Skeletal muscle cell (primary cell): Measurements from ENCODE around the gene NFATC4.
"Not testable (repeated sequence)": the region's sequence is repeated elsewhere in the genome, so short reads cannot be mapped to it uniquely, and the experiment has no call there.

Source experiments
- DNase-seq: peaks from one replicate; pipeline ENCODE4 v3.0.0-alpha.2; 2010; ENCODE audit warnings: low read depth
- H3K4me3 ChIP-seq: 2 replicates; pipeline ENCODE4 v1.5.1; 2011; ENCODE audit warnings: low read depth, mild to moderate bottlenecking, control low read depth, low read length, moderate library complexity

The NFATC4 gene

DNA sequence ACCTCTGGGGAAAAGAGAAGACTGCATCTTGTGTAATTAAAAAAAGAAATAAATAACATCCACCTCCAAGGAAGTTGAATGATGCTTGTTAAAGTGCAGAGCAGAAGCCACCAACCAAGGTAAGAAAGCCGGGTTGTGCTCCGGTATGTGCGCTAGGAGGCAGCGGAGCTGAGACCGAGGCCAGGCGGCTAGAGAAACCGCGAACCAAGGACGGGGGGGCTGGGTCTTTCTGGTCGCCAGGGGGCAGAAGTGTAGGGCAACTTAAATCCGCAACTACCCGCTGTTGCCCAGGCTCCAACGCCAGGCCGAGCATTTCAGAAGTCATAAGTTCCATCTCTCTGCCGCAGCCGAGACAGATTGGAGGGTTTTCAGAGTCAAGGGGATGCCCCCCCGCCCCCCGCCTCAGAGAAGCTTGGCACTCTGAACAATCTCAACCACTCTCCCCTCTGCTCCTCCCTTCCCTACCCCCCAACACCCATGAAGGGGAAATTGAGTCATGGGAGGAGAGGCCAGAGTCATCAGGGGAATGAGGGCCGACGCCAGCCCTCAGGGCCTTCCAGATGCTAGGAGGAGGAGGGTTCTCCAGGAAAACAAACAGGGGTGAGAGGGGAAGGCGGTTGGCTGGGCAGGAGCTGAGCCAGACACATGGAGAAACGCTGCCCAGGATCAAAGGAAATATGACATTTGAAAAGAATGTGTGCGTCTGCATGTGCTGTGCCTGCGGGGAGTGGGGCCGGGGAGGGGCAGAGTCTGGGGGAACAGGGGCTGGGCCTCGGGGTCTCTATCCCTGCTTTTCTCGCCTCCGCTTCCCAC lies 2.2 kb upstream of the NFATC4 start:
- DNase-seq = peak; percentile 75
- peak overlapping the region; percentile 44 for H3K4me3 ChIP-seq

DNA sequence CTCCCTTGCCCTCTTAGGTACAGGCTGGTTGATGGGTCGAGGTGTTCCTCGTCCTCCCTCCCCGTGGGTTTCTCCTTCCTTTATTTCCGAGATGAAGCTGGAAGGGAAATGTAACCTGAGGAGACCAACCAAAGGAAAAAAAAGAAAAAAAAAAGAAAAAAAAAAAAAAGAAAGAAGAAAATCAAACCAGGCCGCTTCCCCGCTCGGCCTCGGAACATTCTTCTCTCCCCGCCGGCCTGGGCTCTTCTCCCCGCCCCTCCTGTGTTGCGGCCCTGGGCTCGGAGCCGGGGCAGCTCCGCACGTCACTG lies 1.6 kb upstream of the NFATC4 start:
- DNase-seq = no peak
- peak overlapping the region; percentile 44 for H3K4me3 ChIP-seq

DNA sequence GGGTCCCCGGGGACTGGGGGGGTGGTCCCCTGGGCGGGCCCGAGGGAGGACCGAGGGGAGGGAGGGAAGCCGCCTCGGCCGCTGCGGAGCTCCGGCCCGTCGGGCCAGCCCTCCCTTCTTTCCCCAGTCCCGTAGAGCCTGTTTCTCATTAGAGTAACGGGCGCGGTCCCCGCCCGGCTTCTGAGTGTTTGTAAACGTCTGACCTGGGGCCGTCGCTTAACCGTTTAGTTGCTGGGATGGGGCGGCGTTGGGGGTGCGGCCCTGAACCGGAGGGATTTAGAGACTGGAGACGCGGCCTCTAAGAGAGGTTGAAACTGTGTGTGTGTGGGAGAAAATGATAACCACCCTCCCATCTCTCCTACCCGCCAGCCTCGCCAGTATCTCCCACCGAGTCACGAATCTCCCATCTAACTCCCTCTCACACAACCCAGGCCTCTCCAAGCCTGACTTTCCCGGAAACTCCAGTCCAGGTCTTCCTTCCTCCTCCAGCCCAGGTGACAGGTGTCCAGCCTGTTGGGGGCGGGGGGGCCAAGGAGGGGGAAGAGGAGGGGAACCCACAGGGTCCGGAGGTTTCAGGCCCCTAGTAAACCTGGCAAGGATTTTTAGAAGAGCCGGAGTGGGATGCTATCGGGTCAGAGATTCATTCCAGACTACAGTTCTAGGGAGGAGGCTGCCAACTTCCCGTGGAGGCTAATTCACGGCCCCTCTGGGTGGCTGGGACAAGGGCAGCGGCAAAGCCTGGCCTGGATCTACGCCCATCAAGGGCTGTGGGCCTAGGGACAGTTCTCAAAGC lies 1.1 kb upstream of the NFATC4 start:
- DNase-seq = peak; percentile 94
- H3K4me3 ChIP-seq = peak overlapping the region; percentile 44

DNA sequence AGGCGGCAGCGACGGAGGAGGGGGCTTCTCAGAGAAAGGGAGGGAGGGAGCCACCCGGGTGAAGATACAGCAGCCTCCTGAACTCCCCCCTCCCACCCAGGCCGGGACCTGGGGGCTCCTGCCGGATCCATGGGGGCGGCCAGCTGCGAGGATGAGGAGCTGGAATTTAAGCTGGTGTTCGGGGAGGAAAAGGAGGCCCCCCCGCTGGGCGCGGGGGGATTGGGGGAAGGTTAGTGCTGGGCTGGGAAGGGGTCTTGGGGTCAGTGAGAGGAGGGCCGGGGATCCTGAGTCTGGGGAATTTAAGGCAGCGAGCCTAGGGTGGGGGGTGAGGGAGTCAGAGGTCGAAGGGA lies 203 bp downstream of the NFATC4 start:
- peak overlapping the region; percentile 85 for H3K4me3 ChIP-seq

DNA sequence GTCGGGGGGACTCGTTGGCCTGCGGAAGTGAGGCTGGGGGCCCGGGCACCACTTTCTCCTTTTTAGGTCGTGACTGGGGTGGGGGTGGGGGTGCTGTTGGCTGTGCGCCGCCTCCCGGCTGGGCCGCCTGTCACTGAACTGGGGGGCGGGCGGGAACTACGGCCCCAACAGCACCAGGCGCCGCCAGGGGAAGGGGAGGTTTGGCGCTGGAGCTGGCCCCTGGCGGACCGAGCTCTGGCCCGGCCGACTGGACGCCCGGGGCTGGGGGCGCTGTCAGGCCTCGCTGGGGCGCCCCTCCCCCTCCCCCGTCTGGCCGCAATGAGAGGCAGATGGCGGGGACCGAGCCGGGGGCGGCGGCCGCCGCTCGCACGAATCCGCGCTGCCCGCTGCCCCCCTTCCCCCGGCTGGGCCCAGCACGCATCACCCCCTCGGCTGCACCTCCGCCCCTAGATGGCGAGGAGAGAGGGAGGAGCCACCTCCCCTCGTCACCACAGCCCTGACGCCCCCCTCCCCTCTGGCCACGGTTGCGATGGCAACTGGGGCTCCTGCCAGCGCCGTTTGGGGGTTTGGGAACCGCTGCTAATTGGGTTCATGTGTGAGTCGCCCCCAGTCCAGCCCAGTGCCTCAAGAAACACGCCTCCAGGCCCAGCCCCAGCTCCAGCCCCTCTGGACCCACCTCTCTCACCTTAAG lies 723 bp downstream of the NFATC4 start:
- peak overlapping the region; percentile 85 for H3K4me3 ChIP-seq
- no peak for DNase-seq

More for the DNA sequence above, 203 bp downstream of the NFATC4 start:
- no peak for DNase-seq

DNA sequence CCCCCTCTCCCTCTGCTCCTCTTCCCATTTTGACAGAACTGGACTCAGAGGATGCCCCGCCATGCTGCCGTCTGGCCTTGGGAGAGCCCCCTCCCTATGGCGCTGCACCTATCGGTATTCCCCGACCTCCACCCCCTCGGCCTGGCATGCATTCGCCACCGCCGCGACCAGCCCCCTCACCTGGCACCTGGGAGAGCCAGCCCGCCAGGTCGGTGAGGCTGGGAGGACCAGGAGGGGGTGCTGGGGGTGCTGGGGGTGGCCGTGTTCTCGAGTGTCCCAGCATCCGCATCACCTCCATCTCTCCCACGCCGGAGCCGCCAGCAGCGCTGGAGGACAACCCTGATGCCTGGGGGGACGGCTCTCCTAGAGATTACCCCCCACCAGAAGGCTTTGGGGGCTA lies 1.5 kb downstream of the NFATC4 start:
- H3K4me3 ChIP-seq = peak overlapping the region; percentile 85
- no peak for DNase-seq

DNA sequence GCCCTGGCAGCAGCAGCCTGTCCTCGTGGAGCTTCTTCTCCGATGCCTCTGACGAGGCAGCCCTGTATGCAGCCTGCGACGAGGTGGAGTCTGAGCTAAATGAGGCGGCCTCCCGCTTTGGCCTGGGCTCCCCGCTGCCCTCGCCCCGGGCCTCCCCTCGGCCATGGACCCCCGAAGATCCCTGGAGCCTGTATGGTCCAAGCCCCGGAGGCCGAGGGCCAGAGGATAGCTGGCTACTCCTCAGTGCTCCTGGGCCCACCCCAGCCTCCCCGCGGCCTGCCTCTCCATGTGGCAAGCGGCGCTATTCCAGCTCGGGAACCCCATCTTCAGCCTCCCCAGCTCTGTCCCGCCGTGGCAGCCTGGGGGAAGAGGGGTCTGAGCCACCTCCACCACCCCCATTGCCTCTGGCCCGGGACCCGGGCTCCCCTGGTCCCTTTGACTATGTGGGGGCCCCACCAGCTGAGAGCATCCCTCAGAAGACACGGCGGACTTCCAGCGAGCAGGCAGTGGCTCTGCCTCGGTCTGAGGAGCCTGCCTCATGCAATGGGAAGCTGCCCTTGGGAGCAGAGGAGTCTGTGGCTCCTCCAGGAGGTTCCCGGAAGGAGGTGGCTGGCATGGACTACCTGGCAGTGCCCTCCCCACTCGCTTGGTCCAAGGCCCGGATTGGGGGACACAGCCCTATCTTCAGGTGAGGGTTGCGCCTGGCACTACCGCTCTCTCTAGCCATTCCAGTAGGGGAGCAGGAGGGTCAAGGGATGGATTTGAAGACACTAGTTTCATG lies 2.1 kb downstream of the NFATC4 start:
- H3K4me3 ChIP-seq = peak overlapping the region; percentile 85

DNA sequence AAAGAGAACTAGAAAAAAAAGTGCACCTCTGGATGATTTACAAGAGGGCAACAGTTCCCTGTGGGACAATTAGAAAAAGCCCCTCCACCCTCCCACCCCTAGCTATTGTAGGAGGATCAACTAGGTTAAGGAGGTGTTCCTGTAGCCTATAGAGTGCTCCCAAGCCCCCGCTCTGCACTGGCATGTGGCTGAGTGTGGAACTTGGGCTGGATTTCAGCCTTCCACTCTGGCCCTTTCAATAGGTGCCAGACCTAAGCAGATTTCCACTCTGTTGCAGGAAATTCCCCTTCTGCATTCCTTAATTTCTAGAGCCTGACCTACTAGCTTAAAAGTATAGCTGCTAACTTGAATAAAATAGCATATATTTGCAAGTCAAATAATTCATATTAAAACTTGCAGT lies 2.8 kb downstream of the NFATC4 start:
- DNase-seq = no peak
- no peak overlapping the region for H3K4me3 ChIP-seq

More for the DNA sequence above, 2.1 kb downstream of the NFATC4 start:
- no peak for DNase-seq

DNA sequence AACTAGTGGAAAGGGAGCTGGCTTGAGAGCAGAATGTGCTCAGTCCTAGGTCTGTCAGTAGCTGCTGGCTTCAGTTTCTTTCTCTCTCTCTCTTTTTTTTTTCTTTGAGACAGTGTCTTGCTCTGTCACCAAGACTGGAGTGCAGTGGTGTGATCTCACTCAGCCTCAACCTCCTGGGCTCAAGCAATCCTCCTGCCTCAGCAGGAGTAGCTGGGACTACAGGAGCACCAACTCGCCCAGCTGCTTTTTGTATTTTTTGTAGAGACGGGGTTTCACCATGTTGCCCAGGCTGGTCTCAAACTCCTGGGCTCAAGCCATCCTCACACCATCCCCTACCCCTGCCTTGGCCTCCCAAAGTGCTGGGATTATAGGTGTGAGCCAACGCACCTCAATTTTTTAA lies 3.6 kb downstream of the NFATC4 start:
- not testable (repeated sequence) for H3K4me3 ChIP-seq, DNase-seq

DNA sequence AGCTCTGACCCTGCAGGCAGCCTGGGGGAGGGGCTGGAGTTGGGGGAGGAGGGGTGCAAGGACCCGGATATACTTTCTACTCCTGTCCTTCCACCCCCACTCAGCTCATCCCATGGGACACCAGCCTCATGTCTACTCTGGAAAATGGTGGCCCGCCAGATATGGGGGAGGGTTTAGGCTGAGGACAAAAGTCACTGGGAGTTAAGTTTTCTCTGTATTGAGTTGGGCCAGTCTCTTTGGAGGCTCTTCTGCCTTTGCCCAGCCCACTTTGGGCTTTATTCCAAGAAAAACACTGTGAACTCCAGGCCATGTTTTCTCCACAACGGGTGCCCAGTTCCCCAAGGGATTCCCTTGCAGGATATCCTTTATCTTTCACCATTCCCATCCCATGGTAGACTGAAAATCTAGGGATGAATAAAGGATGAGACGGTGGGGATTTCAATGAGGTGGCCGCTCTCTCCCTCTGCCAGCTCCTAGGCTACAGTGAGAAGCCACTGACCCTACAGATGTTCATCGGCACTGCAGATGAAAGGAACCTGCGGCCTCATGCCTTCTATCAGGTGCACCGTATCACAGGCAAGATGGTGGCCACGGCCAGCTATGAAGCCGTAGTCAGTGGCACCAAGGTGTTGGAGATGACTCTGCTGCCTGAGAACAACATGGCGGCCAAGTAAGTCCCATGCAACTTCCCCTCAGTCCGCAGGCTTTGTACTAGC lies 4.9 kb downstream of the NFATC4 start:
- no peak overlapping the region for H3K4me3 ChIP-seq
- no peak for DNase-seq

DNA sequence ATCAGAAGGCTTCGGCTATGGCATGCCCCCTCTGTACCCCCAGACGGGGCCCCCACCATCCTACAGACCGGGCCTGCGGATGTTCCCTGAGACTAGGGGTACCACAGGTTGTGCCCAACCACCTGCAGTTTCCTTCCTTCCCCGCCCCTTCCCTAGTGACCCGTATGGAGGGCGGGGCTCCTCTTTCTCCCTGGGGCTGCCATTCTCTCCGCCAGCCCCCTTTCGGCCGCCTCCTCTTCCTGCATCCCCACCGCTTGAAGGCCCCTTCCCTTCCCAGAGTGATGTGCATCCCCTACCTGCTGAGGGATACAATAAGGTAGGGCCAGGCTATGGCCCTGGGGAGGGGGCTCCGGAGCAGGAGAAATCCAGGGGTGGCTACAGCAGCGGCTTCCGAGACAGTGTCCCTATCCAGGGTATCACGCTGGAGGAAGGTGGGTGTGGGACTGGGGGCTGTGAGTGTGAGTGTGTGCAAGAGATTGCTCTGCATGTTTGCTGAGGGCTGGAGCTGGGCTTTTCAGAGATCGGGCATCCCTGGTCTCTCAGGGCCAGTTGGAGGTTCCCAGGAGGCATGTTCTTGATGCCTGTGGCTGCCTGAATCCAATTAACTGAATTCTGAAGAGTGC lies 8.6 kb downstream of the NFATC4 start:
- H3K4me3 ChIP-seq = no peak overlapping the region
- DNase-seq = no peak

DNA sequence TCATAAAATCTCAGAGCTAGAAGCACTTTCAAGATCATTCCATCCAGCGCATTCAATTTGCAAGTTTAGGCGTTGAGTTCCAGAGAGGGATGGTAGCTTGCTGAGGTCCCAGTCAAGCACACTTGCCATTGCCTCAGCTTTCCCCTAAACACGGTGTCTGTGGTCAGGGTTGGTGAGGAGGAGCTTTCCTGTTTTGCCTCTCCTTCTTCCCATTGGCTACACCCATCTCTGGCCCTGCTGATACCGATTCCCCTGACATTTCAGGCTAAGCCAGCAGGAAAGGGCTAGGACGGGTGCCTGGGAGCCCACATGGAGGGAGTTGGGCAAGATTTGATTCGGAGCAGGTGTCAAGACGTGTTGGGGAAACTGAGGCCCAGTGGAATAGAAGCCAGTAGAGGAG lies 9.1 kb downstream of the NFATC4 start:
- no peak for DNase-seq
- no peak overlapping the region for H3K4me3 ChIP-seq

DNA sequence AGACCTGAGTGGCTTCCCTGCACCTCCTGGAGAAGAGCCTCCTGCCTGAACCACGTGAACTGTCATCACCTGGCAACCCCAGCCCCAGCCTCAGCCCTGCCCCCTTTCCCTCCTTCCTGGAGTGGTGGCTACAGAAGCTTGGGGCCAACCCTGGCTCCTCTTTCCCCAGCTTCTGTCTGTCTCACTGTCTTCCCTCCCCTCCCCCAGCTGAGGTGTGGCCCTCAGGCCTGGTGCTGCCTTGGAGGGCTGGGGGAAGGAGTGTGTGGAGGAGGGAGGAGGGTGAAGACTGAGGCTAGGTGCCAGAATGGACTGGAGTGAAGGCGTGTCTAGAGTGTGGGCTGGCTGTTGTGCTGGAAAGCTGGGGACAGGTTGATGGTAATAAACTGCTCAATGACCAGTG lies 9.7 kb downstream of the NFATC4 start:
- DNase-seq = no peak
- H3K4me3 ChIP-seq = no peak overlapping the region

DNA sequence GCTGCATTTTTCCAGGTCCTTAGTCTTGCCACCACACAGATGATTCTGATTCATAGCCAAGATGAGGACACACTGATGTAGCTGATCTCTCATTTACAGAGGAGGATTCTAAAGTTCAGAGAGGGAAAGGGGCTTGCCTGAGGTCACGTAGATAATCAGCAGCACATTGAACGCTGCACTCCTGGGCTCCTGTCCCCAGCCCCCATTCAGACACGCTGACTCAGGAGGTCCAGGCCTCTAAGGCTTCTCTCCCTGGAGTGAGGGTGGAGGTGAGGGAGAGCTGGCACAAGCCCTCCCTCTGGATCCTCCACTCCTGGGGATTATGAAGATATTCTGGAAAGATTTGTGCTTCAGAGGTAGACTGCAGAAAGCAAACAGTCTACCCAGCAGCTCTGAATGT lies 10.3 kb downstream of the NFATC4 start:
- DNase-seq = no peak
- no peak overlapping the region for H3K4me3 ChIP-seq

DNA sequence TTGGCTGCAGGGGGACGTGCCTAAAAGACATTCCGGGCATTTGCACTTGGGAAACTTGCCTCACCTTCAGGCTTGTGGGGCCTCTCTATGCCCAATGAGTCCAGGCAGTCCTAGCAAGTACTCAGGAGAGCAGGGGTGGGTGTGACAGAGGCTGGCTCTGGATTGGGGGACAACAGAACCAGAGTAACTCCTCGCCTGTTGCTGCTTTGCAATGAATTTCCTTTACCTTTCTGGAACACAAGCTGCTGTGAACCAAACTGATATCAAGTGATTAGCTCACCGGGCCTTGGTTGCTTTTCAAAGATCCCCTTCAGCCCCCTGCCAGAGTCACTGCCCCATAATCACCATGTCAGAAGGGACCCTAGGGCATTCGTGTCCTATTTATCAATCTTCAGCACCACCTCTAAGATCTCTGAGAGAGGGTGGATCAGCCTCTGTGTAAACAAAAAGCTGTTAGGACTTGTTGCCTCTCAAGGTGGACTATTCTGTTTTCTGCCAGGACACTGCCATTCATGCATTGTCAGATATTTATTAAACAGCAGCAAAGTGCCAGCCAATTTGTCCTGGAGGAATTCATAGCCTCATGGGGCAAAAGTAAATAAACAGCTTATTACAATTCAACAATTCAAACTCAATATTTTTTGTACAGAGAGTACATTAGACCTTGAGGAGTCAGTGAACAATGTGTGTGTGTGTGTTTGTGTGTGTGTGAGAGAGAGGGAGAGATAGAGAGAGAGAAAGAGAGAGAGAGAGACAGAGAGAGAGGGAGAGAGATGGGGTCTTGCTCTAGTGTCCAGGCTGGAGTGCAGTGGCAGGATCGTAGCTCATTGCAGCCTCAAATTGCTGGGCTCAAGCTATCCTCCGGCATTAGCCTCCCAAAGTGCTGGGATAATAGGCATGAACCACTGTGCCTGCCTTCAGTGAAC lies 11.3 kb downstream of the NFATC4 start:
- H3K4me3 ChIP-seq = no peak overlapping the region
- DNase-seq = no peak

DNA sequence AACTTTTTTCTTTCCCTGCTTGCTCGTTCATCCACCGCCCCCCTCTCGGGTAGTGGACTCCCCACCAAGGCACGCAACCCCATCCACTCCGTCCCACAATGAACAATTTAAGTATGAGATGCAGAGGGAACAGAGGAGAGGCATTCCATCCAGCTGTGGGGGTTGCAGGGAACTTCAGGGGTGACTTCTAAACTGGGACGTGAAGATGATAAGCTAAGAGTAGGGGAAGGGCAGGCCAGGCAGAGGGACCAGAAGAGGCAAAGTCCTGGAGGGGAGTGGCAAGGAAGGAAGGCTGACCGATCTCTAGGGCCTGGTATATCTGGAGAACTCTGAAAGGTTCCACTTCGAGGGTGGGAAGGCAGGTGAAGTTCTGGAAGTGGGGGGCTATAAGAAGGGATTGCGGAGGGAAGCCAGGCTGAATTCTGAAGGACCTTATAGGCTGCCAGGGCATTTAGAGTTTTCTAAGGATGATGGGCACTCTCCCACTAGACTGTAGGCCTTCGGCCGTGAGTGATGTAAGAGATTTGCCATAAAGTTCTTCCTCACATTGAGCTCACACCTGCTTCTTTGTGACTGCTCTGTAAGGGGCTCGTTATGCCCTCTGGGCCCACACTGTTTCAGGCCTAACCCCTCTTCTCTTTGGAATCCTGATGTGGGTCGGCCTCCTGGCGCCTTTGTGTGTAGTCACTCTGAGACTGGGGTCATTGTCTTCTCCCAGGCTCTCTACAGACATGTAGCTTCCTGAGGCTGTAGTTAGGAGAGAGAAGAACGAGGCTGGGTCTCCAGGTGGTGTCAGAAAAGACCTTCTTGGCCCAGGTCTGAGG lies 12.1 kb downstream of the NFATC4 start:
- DNase-seq = no peak
- no peak overlapping the region for H3K4me3 ChIP-seq
